C4-2B (cell line): ENCODE data around the gene RNPEPL1.

Experiments
- ZFX ChIP-seq: fragments of 450-650 bp; IDR thresholded peaks from 2 replicates; pipeline ENCODE4 v1.6.1; 2017
- TF ChIP-seq, protein P1 (sequence below): fragments of 450-650 bp; conservative IDR thresholded peaks from 2 replicates; pipeline ENCODE4 v1.5.1; 2017; ENCODE audit warnings: mild to moderate bottlenecking

DNA sequence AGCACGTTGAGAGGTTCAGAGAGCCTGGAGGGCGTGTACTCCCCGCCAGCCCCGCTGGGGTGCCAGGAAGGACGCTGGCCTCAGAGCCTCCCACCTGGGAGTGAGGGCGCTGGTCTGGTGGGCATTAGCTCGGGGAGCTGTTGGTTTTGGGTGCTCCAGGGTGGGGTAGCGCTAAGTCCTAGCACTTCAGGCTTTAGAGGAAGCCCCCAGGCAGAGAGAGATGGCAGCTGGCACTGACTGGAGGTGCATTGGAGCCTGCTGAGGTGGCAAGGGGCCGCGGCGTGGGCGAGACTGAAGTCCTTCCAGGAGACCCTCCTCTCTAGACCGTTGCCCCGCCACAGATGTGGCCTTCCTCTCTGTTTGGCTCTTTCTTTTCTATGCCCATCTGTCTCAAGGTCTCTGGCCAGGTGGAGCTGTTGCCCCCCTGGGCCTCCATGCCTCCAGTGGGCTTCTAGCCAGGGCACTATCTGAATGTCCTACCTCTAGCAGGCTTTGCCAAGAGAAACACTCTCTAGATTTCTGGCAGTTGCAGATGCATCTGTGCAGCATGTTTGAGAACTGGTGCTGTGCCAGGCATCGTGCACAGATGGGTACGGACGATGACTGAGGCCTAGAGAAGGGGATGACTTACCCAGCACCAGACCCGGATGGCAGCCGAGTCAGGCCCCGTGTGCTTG, 24.9 kb downstream of the RNPEPL1 start:
- TF ChIP-seq, protein P1, sequence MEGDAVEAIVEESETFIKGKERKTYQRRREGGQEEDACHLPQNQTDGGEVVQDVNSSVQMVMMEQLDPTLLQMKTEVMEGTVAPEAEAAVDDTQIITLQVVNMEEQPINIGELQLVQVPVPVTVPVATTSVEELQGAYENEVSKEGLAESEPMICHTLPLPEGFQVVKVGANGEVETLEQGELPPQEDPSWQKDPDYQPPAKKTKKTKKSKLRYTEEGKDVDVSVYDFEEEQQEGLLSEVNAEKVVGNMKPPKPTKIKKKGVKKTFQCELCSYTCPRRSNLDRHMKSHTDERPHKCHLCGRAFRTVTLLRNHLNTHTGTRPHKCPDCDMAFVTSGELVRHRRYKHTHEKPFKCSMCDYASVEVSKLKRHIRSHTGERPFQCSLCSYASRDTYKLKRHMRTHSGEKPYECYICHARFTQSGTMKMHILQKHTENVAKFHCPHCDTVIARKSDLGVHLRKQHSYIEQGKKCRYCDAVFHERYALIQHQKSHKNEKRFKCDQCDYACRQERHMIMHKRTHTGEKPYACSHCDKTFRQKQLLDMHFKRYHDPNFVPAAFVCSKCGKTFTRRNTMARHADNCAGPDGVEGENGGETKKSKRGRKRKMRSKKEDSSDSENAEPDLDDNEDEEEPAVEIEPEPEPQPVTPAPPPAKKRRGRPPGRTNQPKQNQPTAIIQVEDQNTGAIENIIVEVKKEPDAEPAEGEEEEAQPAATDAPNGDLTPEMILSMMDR, result no peak
- TF ChIP-seq ZFX, result no peak
